ENCODE measurements around the gene SLC12A8. TPM values are rescaled to one million over a fixed set of nuclear protein-coding genes. Genes with fewer than 3 reads are reported as not detected.

SLC12A8 gene
- total and polyA plus RNA-seq, 9 of the 15 experiments (the other 6 are each of a cell fraction or from before 2014, with no cell fraction given): 0.04 to 0.33 (median 0.09) TPM; not detected in 4

DNA sequence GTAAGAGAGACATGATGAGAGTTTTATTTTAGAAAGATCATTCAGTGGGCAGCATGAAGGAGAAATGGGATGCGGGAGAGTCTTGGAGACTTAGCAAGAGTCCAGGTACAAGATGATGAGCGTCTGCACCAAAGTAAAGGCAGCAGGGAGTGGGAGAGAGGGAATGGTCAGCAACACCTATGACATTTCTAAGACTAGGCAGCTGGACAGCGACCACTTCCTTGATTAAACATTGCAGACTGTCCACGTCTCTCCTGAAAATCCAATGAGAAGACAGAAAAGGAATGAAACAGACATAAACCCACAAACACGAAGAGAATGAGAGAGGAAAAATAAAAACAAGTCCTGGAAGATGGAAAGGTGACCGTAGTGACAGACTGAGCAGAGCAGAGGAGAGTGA, 110.1 kb downstream of the SLC12A8 start:
- no peaks in the 10 kb centered on the region for H3K79me2 ChIP-seq (ENCODE audit: control insufficient read depth, insufficient read depth, low read length)
- no peak for DNase-seq (ENCODE audit: extremely low read depth in 1 of 4, low spot score in 3 of 4)
- CTCF ChIA-PET (ENCODE audit: low intra/inter-chr PET ratio): no interaction called here
- no peaks in the 10 kb centered on the region for H3K9me1 ChIP-seq (ENCODE audit: control insufficient read depth, insufficient read depth, low read length)
- no peak overlapping the region for H3K9ac ChIP-seq (ENCODE audit: insufficient read depth in 1 of 2, low read depth in 2 of 2, low read length in 2 of 2)
- no peak overlapping the region for H2AFZ ChIP-seq (ENCODE audit: low read depth, low read length)
- WGBS (ENCODE audit: insufficient coverage, low coverage, missing lambda C conversion rate): 4% methylated on average over 6 of the region's 6 CpGs
- H3K9me3 ChIP-seq (replicated peaks; ENCODE audit: control insufficient read depth, insufficient read depth, low read depth, low read length): no peaks in the 10 kb centered on the region
- no peaks in the 10 kb centered on the region; the same call in 1 of the 2 replicates for H4K20me1 ChIP-seq (replicated peaks; ENCODE audit: control insufficient read depth, insufficient read depth, low read length)
- H3K27me3 ChIP-seq (ENCODE audit: control insufficient read depth in 2 of 2, insufficient read depth in 2 of 2, low read length in 2 of 2): no peaks in the 10 kb centered on the region
- no peak for FAIRE-seq
- H3K27ac ChIP-seq (ENCODE audit: extremely low read depth, low read depth, low read length): no peak overlapping the region
- no peak overlapping the region for H3K4me2 ChIP-seq (ENCODE audit: insufficient read depth, low read length)
- BruUV-seq (replicated peaks): no TSS peak
- ATAC-seq: no peak
- no peaks in the 10 kb centered on the region for H3K4me1 ChIP-seq (replicated peaks in 1 of 2; ENCODE audit: control insufficient read depth in 2 of 2, insufficient read depth in 2 of 2, low read length in 2 of 2)
- H3K4me3 ChIP-seq: no peak overlapping the region
- intact Hi-C loops (cut with micrococcal nuclease): no loop called here
- TF ChIP-seq ZNF586 (CRISPR knock-in tag; conservative IDR thresholded peaks at IDR 0.05) (no peak), MTA1 (IDR thresholded peaks at IDR 0.05; ENCODE audit: borderline replicate concordance) (no peak), POLR2AphosphoS5 (IDR thresholded peaks at IDR 0.05; ENCODE audit: control insufficient read depth, insufficient read depth, low read depth, low read length) (no peak), ZNF239 (CRISPR knock-in tag; IDR thresholded peaks at IDR 0.05) (no peak), ILK (tag; IDR thresholded peaks at IDR 0.05; ENCODE audit: borderline replicate concordance, low read depth) (no peak), SAP30 (IDR thresholded peaks at IDR 0.05; ENCODE audit: borderline replicate concordance, insufficient read depth, low read depth, low read length, poor library complexity, severe bottlenecking) (no peak), ZNF12 (CRISPR knock-in tag; IDR thresholded peaks at IDR 0.05) (no peak), MXD1 (CRISPR knock-in tag; IDR thresholded peaks at IDR 0.05; ENCODE audit: borderline replicate concordance, poor library complexity, severe bottlenecking) (no peak), ATF4 (CRISPR knock-in tag; IDR thresholded peaks at IDR 0.05) (no peak)
- TF ChIP-seq, protein P1, sequence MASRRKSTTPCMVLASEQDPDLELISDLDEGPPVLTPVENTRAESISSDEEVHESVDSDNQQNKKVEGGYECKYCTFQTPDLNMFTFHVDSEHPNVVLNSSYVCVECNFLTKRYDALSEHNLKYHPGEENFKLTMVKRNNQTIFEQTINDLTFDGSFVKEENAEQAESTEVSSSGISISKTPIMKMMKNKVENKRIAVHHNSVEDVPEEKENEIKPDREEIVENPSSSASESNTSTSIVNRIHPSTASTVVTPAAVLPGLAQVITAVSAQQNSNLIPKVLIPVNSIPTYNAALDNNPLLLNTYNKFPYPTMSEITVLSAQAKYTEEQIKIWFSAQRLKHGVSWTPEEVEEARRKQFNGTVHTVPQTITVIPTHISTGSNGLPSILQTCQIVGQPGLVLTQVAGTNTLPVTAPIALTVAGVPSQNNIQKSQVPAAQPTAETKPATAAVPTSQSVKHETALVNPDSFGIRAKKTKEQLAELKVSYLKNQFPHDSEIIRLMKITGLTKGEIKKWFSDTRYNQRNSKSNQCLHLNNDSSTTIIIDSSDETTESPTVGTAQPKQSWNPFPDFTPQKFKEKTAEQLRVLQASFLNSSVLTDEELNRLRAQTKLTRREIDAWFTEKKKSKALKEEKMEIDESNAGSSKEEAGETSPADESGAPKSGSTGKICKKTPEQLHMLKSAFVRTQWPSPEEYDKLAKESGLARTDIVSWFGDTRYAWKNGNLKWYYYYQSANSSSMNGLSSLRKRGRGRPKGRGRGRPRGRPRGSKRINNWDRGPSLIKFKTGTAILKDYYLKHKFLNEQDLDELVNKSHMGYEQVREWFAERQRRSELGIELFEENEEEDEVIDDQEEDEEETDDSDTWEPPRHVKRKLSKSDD (conservative IDR thresholded peaks at IDR 0.05; ENCODE audit: low read length): no peak
- POLR2A ChIA-PET: interaction anchor here (0.6 kb wide), 1 partner anchor 396 kb away, joined by 4 read pairs; no protein-coding TSS in a partner anchor
- H3K36me3 ChIP-seq (ENCODE audit: control insufficient read depth, insufficient read depth, low read length): no peaks in the 10 kb centered on the region
- in situ Hi-C loops (cut with MboI): no loop called here
